ENCODE data around the gene MYO1B. TPM values are rescaled to one million over a fixed set of nuclear protein-coding genes. Genes with fewer than 3 reads are reported as not detected.

MYO1B gene
- total RNA-seq, 1 experiment from 2014 or later = 43.2 TPM

DNA sequence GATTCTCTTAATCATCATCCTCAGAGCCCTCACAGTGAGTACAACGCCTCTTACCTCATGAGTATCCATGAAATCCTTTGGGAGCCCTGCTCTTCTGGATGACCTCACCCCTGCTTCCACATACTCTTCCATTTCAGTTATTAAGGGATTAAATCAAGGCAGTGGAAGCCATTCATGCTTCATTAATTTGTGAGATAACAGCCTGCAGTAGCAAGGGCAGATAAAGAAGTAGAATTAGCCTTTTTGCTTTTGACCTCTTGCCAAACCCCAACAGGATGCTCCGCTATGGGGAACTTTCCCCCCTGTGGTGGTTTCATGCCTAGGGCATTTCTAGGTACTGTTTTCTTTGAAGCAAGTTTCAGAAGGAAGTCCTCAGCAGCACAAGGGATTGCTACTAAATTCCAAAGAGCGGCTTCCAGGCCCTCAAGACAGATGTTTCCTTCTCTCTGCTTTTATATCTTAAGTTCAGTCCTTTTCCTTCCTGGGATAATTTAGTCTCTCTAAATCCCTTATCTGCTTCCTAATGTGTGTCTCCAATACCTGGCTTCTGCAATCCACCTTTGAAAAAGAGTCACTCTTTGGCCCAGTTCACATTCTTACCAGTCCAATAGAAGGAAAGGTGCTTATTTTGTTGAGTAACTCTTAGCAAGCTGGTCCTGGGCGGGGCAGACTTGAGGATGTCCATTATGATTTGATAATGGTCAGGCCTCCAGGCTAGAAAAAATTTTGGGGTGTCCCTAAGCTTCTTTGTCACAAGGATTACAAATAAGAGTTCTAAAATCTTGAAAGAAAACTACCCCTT, 76.9 kb downstream of the MYO1B start:
- peak overlapping the region in 1 of 2 experiments; percentile 12; a peak in 2 of 5 replicates for H3K4me3 Mint-ChIP-seq
- Histone ChIP-seq H3K56ac (ENCODE audit: insufficient read length, low read depth, low read length) (no peak overlapping the region), H3K4ac (ENCODE audit: low read depth, low read length) (no peak overlapping the region), H3K23me2 (ENCODE audit: insufficient read length, low read depth, low read length, poor library complexity, severe bottlenecking) (no peaks in the 10 kb centered on the region), H2BK20ac (ENCODE audit: low read depth, low read length, poor library complexity, severe bottlenecking) (no peak overlapping the region), H2AFZ (ENCODE audit: low read length) (no peak overlapping the region), H3K14ac (ENCODE audit: insufficient read depth, low read length) (no peak overlapping the region), H3K27me3 (ENCODE audit: insufficient read depth, low read length) (no peaks in the 10 kb centered on the region), H4K20me1 (ENCODE audit: control insufficient read depth, insufficient read depth, insufficient read length) (no peaks in the 10 kb centered on the region), H3T11ph (ENCODE audit: low read length) (no peak overlapping the region), H4K8ac (replicated peaks; ENCODE audit: insufficient read length, low read depth, low read length) (no peak overlapping the region), H3K27ac (ENCODE audit: insufficient read length, low read depth, low read length) (peak overlapping the region; percentile 60), H2BK15ac (ENCODE audit: low read depth, low read length) (no peak overlapping the region), H3K4me1 (ENCODE audit: insufficient read depth, low read length) (peaks cover 9% of the 10 kb centered on the region), H3K4me2 (ENCODE audit: insufficient read depth, insufficient read length, low read length) (peak overlapping the region; percentile 44), H2BK12ac (ENCODE audit: insufficient read length, low read depth, low read length) (no peak overlapping the region), H3K23ac (ENCODE audit: insufficient read length, low read depth, low read length) (no peak overlapping the region), H2BK5ac (ENCODE audit: insufficient read length, low read length) (no peak overlapping the region), H3K9me3 (ENCODE audit: control insufficient read depth, low read depth, low read length) (no peaks in the 10 kb centered on the region), H3K79me2 (ENCODE audit: insufficient read depth, low read length) (peaks cover under 1% of the 10 kb centered on the region; the same call in 1 of the 2 replicates), H3K18ac (ENCODE audit: insufficient read length, low read depth, low read length) (no peak overlapping the region), H2AK5ac (ENCODE audit: insufficient read length, low read length) (no peak overlapping the region), H3K9ac (ENCODE audit: extremely low read depth, insufficient read length, low read length) (no peak overlapping the region), H4K91ac (ENCODE audit: insufficient read length, low read depth, low read length) (no peak overlapping the region), H3K79me1 (ENCODE audit: insufficient read depth, low read depth, low read length, poor library complexity, severe bottlenecking) (peaks cover 6% of the 10 kb centered on the region), H2BK120ac (ENCODE audit: low read depth, low read length, poor library complexity, severe bottlenecking) (no peak overlapping the region), H4K5ac (ENCODE audit: insufficient read length, low read depth, low read length) (no peak overlapping the region)
- no peaks in the 10 kb centered on the region for H3K27me3 Mint-ChIP-seq (ENCODE audit: low read depth)
- H3K27ac Mint-ChIP-seq = peak overlapping the region in 2 of 3 experiments; percentile 35 to 71; a peak in 4 of 7 replicates
- WGBS (ENCODE audit: extremely low coverage, insufficient read length, low lambda C conversion rate) = no CpG with 5 or more reads among the region's 4 CpGs
- TF ChIP-seq CTCF (conservative IDR thresholded peaks at IDR 0.05) = no peak
- H3K4me1 Mint-ChIP-seq = peaks cover 47 to 49% of the 10 kb centered on the region in 2 experiments
- H3K36me3 Mint-ChIP-seq (ENCODE audit: insufficient read depth in 1 of 3, low read depth in 3 of 3) = peaks cover 8 to 14% (median 10%) of the 10 kb centered on the region in 3 experiments
- H3K9me3 Mint-ChIP-seq = peaks cover 6 to 13% of the 10 kb centered on the region in 2 experiments; a peak in 4 of 5 replicates
- peak; percentile 81 for DNase-seq

Data from H9 (cell line).